HEK293 (cell line): ENCODE measurements around the gene CHID1.

Experiments
- BCL11A ChIP-seq: fragments of 450-650 bp; formaldehyde crosslinking; IDR thresholded peaks from 2 replicates; pipeline ENCODE4 v1.5.1; 2016; ENCODE audit warnings: low read depth, missing biosample characterization, missing genetic modification characterization
- BCL11B ChIP-seq: fragments of 450-650 bp; formaldehyde crosslinking; IDR thresholded peaks from 2 replicates; pipeline ENCODE4 v1.5.1; 2016; ENCODE audit warnings: low read depth, missing biosample characterization, missing genetic modification characterization
- HOXA7 ChIP-seq: sonication (generic); formaldehyde crosslinking; IDR thresholded peaks from 2 replicates; pipeline ENCODE4 v1.8.1; 2022; ENCODE audit warnings: missing genetic modification reagents, borderline replicate concordance
- HOXC10 ChIP-seq: sonication (generic); formaldehyde crosslinking; IDR thresholded peaks from 2 replicates; pipeline ENCODE4 v1.8.1; 2023; ENCODE audit warnings: mild to moderate bottlenecking, missing genetic modification reagents
- ZFHX2 ChIP-seq: fragments of 450-650 bp; formaldehyde crosslinking; conservative IDR thresholded peaks from 2 replicates; pipeline ENCODE4 v1.5.1; 2016; ENCODE audit warnings: missing biosample characterization, missing genetic modification characterization
- ZNF146 ChIP-seq: fragments of 450-650 bp; formaldehyde crosslinking; IDR thresholded peaks from 2 replicates; pipeline ENCODE4 v1.5.1; 2016; ENCODE audit warnings: missing biosample characterization, missing genetic modification characterization
- ZNF211 ChIP-seq: fragments of 450-650 bp; formaldehyde crosslinking; IDR thresholded peaks from 2 replicates; pipeline ENCODE4 v1.5.1; 2016; ENCODE audit warnings: low read depth, missing biosample characterization, missing genetic modification characterization
- ZNF221 ChIP-seq: fragments of 450-650 bp; formaldehyde crosslinking; IDR thresholded peaks from 2 replicates; pipeline ENCODE4 v1.5.1; 2017; ENCODE audit warnings: missing biosample characterization, missing genetic modification characterization, borderline replicate concordance
- ZNF24 ChIP-seq: fragments of 450-650 bp; formaldehyde crosslinking; IDR thresholded peaks from 2 replicates; pipeline ENCODE4 v1.5.1; 2016; ENCODE audit warnings: missing biosample characterization, missing genetic modification characterization
- ZNF366 ChIP-seq: fragments of 450-650 bp; formaldehyde crosslinking; conservative IDR thresholded peaks from 2 replicates; pipeline ENCODE4 v1.5.1; 2016; ENCODE audit warnings: missing biosample characterization, missing genetic modification characterization
- ZNF501 ChIP-seq: fragments of 450-650 bp; formaldehyde crosslinking; IDR thresholded peaks from 2 replicates; pipeline ENCODE4 v1.5.1; 2016; ENCODE audit warnings: missing biosample characterization, missing genetic modification characterization
- ZNF596 ChIP-seq: fragments of 450-650 bp; IDR thresholded peaks from 2 replicates; pipeline ENCODE4 v1.5.0; 2018; ENCODE audit warnings: missing biosample characterization, mild to moderate bottlenecking, missing genetic modification characterization, moderate library complexity
- ZNF600 ChIP-seq: fragments of 450-650 bp; formaldehyde crosslinking; IDR thresholded peaks from 2 replicates; pipeline ENCODE4 v1.5.1; 2016; ENCODE audit warnings: missing biosample characterization, missing genetic modification characterization
- ZNF777 ChIP-seq: fragments of 450-650 bp; formaldehyde crosslinking; IDR thresholded peaks from 2 replicates; pipeline ENCODE4 v1.5.1; 2017; ENCODE audit warnings: missing biosample characterization, missing genetic modification characterization, borderline replicate concordance
- ZSCAN23 ChIP-seq: fragments of 450-650 bp; formaldehyde crosslinking; IDR thresholded peaks from 2 replicates; pipeline ENCODE4 v1.5.1; 2016; ENCODE audit warnings: missing biosample characterization, missing genetic modification characterization
- TF ChIP-seq, protein P1 (sequence below): fragments of 450-650 bp; formaldehyde crosslinking; IDR thresholded peaks from 2 replicates; pipeline ENCODE4 v1.5.1; 2016; ENCODE audit warnings: missing biosample characterization, missing genetic modification characterization
- TF ChIP-seq, protein P2 (sequence below): fragments of 450-650 bp; formaldehyde crosslinking; IDR thresholded peaks from 2 replicates; pipeline ENCODE4 v1.5.1; 2017; ENCODE audit warnings: missing biosample characterization, missing genetic modification characterization
- TF ChIP-seq, protein P3 (sequence below): fragments of 450-650 bp; formaldehyde crosslinking; IDR thresholded peaks from 2 replicates; pipeline ENCODE4 v1.5.1; 2016; ENCODE audit warnings: missing biosample characterization, missing genetic modification characterization, borderline replicate concordance
- TF ChIP-seq, protein P4 (sequence below): fragments of 450-650 bp; formaldehyde crosslinking; IDR thresholded peaks from 2 replicates; pipeline ENCODE4 v1.5.1; 2016; ENCODE audit warnings: missing biosample characterization, missing genetic modification characterization
- TF ChIP-seq, protein P5 (sequence below): fragments of 450-650 bp; formaldehyde crosslinking; IDR thresholded peaks from 2 replicates; pipeline ENCODE4 v1.5.1; 2016; ENCODE audit warnings: missing biosample characterization, missing genetic modification characterization
- TF ChIP-seq, protein P6 (sequence below): fragments of 450-650 bp; formaldehyde crosslinking; IDR thresholded peaks from 2 replicates; pipeline ENCODE4 v1.5.1; 2017; ENCODE audit warnings: missing biosample characterization, missing genetic modification characterization
- TF ChIP-seq, protein P7 (sequence below): sonication (generic); formaldehyde crosslinking; IDR thresholded peaks from 2 replicates; pipeline ENCODE4 v1.8.1; 2022; ENCODE audit warnings: mild to moderate bottlenecking, moderate library complexity, missing genetic modification reagents
- TF ChIP-seq, protein P8 (sequence below): fragments of 450-650 bp; formaldehyde crosslinking; IDR thresholded peaks from 2 replicates; pipeline ENCODE4 v1.5.1; 2017; ENCODE audit warnings: missing biosample characterization, mild to moderate bottlenecking, missing genetic modification characterization, moderate library complexity

The CHID1 gene

DNA sequence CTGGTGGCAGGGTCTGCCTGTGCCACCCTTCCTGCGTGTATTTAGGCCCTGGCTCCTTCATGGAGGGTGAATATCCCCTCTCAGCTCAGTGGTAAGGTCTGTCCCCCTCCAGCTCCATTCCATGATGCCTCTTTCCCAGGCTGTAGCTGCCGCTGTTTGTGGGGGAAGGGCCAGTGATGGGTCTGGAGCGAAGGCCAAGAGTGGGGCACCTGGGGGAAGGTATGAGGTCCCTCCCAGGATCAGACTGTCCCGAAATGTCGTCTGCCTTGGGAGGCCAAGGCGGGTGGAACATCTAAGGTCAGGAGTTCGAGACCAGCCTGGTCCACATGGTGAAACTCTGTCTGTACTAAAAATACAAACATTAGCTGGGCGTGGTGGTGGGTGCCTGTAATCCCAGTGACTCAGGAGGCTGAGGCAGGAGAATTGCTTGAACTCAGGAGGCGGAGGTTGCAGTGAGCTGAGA is 76.7 kb downstream of the CHID1 start (continued):
- TF ChIP-seq ZNF24 (tag by site-specific recombination) (0 out of 2 replicates have a peak, but pooled peaks have one; percentile 18), ZNF596 (no peak), ZSCAN23 (tag by site-specific recombination) (no peak), ZNF777 (no peak), HOXC10 (CRISPR knock-in tag) (no peak), ZNF146 (no peak), ZNF501 (tag by site-specific recombination) (no peak), BCL11B (tag by site-specific recombination) (0 out of 2 replicates have a peak, but pooled peaks have one; percentile 38), ZFHX2 (tag by site-specific recombination) (peak; percentile 20; the same call in 1 of the 2 replicates), BCL11A (tag by site-specific recombination) (0 out of 2 replicates have a peak, but pooled peaks have one; percentile 5), ZNF211 (no peak), HOXA7 (CRISPR knock-in tag) (no peak), ZNF221 (tag by site-specific recombination) (no peak), ZNF366 (tag by site-specific recombination) (peak; percentile 22; the same call in 1 of the 2 replicates), ZNF600 (no peak)
- TF ChIP-seq, protein P1, sequence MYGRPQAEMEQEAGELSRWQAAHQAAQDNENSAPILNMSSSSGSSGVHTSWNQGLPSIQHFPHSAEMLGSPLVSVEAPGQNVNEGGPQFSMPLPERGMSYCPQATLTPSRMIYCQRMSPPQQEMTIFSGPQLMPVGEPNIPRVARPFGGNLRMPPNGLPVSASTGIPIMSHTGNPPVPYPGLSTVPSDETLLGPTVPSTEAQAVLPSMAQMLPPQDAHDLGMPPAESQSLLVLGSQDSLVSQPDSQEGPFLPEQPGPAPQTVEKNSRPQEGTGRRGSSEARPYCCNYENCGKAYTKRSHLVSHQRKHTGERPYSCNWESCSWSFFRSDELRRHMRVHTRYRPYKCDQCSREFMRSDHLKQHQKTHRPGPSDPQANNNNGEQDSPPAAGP (tag by site-specific recombination) = peak; percentile 40; the same call in 1 of the 2 replicates
- TF ChIP-seq, protein P2, sequence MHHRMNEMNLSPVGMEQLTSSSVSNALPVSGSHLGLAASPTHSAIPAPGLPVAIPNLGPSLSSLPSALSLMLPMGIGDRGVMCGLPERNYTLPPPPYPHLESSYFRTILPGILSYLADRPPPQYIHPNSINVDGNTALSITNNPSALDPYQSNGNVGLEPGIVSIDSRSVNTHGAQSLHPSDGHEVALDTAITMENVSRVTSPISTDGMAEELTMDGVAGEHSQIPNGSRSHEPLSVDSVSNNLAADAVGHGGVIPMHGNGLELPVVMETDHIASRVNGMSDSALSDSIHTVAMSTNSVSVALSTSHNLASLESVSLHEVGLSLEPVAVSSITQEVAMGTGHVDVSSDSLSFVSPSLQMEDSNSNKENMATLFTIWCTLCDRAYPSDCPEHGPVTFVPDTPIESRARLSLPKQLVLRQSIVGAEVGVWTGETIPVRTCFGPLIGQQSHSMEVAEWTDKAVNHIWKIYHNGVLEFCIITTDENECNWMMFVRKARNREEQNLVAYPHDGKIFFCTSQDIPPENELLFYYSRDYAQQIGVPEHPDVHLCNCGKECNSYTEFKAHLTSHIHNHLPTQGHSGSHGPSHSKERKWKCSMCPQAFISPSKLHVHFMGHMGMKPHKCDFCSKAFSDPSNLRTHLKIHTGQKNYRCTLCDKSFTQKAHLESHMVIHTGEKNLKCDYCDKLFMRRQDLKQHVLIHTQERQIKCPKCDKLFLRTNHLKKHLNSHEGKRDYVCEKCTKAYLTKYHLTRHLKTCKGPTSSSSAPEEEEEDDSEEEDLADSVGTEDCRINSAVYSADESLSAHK = no peak
- TF ChIP-seq, protein P3, sequence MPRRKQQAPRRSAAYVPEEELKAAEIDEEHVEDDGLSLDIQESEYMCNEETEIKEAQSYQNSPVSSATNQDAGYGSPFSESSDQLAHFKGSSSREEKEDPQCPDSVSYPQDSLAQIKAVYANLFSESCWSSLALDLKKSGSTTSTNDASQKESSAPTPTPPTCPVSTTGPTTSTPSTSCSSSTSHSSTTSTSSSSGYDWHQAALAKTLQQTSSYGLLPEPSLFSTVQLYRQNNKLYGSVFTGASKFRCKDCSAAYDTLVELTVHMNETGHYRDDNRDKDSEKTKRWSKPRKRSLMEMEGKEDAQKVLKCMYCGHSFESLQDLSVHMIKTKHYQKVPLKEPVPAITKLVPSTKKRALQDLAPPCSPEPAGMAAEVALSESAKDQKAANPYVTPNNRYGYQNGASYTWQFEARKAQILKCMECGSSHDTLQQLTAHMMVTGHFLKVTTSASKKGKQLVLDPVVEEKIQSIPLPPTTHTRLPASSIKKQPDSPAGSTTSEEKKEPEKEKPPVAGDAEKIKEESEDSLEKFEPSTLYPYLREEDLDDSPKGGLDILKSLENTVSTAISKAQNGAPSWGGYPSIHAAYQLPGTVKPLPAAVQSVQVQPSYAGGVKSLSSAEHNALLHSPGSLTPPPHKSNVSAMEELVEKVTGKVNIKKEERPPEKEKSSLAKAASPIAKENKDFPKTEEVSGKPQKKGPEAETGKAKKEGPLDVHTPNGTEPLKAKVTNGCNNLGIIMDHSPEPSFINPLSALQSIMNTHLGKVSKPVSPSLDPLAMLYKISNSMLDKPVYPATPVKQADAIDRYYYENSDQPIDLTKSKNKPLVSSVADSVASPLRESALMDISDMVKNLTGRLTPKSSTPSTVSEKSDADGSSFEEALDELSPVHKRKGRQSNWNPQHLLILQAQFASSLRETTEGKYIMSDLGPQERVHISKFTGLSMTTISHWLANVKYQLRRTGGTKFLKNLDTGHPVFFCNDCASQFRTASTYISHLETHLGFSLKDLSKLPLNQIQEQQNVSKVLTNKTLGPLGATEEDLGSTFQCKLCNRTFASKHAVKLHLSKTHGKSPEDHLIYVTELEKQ (tag by site-specific recombination) = no peak
- TF ChIP-seq, protein P4, sequence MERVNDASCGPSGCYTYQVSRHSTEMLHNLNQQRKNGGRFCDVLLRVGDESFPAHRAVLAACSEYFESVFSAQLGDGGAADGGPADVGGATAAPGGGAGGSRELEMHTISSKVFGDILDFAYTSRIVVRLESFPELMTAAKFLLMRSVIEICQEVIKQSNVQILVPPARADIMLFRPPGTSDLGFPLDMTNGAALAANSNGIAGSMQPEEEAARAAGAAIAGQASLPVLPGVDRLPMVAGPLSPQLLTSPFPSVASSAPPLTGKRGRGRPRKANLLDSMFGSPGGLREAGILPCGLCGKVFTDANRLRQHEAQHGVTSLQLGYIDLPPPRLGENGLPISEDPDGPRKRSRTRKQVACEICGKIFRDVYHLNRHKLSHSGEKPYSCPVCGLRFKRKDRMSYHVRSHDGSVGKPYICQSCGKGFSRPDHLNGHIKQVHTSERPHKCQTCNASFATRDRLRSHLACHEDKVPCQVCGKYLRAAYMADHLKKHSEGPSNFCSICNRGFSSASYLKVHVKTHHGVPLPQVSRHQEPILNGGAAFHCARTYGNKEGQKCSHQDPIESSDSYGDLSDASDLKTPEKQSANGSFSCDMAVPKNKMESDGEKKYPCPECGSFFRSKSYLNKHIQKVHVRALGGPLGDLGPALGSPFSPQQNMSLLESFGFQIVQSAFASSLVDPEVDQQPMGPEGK (tag by site-specific recombination) = peak; percentile 31; the same call in 1 of the 2 replicates
- TF ChIP-seq, protein P5, sequence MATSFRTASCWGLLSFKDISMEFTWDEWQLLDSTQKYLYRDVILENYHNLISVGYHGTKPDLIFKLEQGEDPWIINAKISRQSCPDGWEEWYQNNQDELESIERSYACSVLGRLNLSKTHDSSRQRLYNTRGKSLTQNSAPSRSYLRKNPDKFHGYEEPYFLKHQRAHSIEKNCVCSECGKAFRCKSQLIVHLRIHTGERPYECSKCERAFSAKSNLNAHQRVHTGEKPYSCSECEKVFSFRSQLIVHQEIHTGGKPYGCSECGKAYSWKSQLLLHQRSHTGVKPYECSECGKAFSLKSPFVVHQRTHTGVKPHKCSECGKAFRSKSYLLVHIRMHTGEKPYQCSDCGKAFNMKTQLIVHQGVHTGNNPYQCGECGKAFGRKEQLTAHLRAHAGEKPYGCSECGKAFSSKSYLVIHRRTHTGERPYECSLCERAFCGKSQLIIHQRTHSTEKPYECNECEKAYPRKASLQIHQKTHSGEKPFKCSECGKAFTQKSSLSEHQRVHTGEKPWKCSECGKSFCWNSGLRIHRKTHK (tag by site-specific recombination) = no peak
- TF ChIP-seq, protein P6, sequence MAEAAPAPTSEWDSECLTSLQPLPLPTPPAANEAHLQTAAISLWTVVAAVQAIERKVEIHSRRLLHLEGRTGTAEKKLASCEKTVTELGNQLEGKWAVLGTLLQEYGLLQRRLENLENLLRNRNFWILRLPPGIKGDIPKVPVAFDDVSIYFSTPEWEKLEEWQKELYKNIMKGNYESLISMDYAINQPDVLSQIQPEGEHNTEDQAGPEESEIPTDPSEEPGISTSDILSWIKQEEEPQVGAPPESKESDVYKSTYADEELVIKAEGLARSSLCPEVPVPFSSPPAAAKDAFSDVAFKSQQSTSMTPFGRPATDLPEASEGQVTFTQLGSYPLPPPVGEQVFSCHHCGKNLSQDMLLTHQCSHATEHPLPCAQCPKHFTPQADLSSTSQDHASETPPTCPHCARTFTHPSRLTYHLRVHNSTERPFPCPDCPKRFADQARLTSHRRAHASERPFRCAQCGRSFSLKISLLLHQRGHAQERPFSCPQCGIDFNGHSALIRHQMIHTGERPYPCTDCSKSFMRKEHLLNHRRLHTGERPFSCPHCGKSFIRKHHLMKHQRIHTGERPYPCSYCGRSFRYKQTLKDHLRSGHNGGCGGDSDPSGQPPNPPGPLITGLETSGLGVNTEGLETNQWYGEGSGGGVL = peak; percentile 63
- TF ChIP-seq, protein P7, sequence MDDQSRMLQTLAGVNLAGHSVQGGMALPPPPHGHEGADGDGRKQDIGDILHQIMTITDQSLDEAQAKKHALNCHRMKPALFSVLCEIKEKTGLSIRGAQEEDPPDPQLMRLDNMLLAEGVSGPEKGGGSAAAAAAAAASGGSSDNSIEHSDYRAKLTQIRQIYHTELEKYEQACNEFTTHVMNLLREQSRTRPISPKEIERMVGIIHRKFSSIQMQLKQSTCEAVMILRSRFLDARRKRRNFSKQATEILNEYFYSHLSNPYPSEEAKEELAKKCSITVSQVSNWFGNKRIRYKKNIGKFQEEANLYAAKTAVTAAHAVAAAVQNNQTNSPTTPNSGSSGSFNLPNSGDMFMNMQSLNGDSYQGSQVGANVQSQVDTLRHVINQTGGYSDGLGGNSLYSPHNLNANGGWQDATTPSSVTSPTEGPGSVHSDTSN = no peak
- TF ChIP-seq, protein P8, sequence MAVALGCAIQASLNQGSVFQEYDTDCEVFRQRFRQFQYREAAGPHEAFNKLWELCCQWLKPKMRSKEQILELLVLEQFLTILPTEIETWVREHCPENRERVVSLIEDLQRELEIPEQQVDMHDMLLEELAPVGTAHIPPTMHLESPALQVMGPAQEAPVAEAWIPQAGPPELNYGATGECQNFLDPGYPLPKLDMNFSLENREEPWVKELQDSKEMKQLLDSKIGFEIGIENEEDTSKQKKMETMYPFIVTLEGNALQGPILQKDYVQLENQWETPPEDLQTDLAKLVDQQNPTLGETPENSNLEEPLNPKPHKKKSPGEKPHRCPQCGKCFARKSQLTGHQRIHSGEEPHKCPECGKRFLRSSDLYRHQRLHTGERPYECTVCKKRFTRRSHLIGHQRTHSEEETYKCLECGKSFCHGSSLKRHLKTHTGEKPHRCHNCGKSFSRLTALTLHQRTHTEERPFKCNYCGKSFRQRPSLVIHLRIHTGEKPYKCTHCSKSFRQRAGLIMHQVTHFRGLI = no peak
